OCI-LY1 (cell line): ENCODE data around the gene TGFBR2.

ENCODE experiments used
- EZH2 ChIP-seq: fragments of 200-600 bp; sonication (generic), shearing (Covaris generic); IDR thresholded peaks from 2 replicates; pipeline ENCODE4 v1.8.0; 2017; ENCODE audit warnings: borderline replicate concordance, mixed run types, mild to moderate bottlenecking, antibody characterized with exemption, low read length, moderate library complexity, mixed read lengths
- TF ChIP-seq, protein P1 (sequence below): fragments of 200-600 bp; sonication (generic), shearing (Covaris generic); IDR thresholded peaks from 2 replicates; pipeline ENCODE4 v1.5.1; 2017; ENCODE audit warnings: mild to moderate bottlenecking, antibody characterized with exemption, low read length, moderate library complexity, mixed read lengths

DNA sequence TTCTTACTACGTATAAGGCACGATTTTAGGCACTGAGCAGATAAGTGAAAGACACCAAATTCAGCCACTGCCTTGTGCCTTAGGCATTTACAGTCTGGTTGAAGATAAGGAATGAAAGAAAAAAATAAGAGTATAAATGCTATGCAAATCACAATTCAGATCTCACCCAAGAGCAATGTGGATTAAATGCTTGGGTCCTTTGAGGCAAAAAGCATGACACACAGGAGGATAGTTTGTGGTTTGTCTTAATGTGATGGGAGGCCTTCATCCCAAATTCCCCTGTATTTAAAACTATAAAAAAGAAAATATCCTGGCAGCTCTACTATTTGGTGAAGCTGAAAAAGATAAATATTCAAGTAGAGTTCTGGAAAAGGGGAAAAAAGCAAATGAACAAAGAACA lies 79.8 kb downstream of the TGFBR2 start:
- TF ChIP-seq, protein P1, sequence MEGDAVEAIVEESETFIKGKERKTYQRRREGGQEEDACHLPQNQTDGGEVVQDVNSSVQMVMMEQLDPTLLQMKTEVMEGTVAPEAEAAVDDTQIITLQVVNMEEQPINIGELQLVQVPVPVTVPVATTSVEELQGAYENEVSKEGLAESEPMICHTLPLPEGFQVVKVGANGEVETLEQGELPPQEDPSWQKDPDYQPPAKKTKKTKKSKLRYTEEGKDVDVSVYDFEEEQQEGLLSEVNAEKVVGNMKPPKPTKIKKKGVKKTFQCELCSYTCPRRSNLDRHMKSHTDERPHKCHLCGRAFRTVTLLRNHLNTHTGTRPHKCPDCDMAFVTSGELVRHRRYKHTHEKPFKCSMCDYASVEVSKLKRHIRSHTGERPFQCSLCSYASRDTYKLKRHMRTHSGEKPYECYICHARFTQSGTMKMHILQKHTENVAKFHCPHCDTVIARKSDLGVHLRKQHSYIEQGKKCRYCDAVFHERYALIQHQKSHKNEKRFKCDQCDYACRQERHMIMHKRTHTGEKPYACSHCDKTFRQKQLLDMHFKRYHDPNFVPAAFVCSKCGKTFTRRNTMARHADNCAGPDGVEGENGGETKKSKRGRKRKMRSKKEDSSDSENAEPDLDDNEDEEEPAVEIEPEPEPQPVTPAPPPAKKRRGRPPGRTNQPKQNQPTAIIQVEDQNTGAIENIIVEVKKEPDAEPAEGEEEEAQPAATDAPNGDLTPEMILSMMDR, result no peak
- TF ChIP-seq EZH2, result no peak
